Astrocyte (in vitro differentiated cells and primary cell): ENCODE measurements around the gene KLHL11.

Experiments used
- EZH2 ChIP-seq: IDR thresholded peaks from 2 replicates; pipeline ENCODE4 v1.6.1; 2012; ENCODE audit warnings: mild to moderate bottlenecking, low read length, inconsistent platforms; ENCODE audit not compliant: insufficient read depth
- TF ChIP-seq, protein P1 (sequence below): IDR thresholded peaks from 2 replicates; pipeline ENCODE4 v1.5.1; 2011; ENCODE audit warnings: low read depth, mild to moderate bottlenecking, inconsistent platforms, low read length, moderate library complexity; ENCODE audit not compliant: insufficient read depth

DNA sequence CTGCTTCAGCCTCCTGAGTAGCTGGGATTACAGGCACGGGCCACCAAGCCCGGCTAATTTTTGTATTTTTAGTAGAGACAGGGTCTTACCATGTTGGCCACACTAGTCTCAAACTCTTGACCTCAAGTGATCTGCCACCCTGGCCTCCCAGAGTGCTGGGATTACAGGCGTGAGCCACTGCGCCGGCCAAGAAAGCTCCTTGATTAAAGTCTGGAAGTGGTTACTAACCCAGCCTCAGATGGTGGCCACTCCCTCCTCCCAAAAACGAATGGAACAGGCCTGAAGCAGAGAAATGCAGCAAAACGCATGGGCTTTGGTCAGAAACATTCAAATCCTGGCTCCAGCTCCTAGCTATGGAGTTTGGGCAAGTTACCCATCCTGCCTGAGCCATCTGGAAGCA lies 41.1 kb downstream of the KLHL11 start:
- TF ChIP-seq, protein P1, sequence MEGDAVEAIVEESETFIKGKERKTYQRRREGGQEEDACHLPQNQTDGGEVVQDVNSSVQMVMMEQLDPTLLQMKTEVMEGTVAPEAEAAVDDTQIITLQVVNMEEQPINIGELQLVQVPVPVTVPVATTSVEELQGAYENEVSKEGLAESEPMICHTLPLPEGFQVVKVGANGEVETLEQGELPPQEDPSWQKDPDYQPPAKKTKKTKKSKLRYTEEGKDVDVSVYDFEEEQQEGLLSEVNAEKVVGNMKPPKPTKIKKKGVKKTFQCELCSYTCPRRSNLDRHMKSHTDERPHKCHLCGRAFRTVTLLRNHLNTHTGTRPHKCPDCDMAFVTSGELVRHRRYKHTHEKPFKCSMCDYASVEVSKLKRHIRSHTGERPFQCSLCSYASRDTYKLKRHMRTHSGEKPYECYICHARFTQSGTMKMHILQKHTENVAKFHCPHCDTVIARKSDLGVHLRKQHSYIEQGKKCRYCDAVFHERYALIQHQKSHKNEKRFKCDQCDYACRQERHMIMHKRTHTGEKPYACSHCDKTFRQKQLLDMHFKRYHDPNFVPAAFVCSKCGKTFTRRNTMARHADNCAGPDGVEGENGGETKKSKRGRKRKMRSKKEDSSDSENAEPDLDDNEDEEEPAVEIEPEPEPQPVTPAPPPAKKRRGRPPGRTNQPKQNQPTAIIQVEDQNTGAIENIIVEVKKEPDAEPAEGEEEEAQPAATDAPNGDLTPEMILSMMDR: no peak
- TF ChIP-seq EZH2: no peak
